IMR-90 (cell line): ENCODE results near the gene ADARB2. TPM values are rescaled to one million over a fixed set of nuclear protein-coding genes. Genes with fewer than 3 reads are reported as not detected.

Experiments
- ATAC-seq: fragments of 200-7000 bp; cut with Tn5 transposase; 2 replicates; pipeline ENCODE4 v1.9.1; 2020; ENCODE audit warnings: low read depth, mild to moderate bottlenecking, moderate library complexity
- BruUV-seq: library from RNA; stranded (reverse); fragments of 400-500 nt; replicated peaks from 2 replicates; lab custom pipeline; 2021; lab: Mats Ljungman, UMichigan
- CTCF ChIA-PET: fragments of 300-600 bp; formaldehyde crosslinking; extraction: SDS; loops from one replicate; lab custom pipeline; 2021; ENCODE audit warnings: antibody characterized with exemption; lab: Yijun Ruan, JAX
- POLR2A ChIA-PET: fragments of 300-600 bp; sonication (Branson Sonifier 250); formaldehyde crosslinking; loops from one replicate; lab custom pipeline; 2022; ENCODE audit warnings: antibody characterized with exemption; ENCODE audit not compliant: unreplicated experiment; lab: Charles Lee
- DNase-seq: peaks from one replicate; pipeline ENCODE4 v3.0.0; 2013
- H2AFZ ChIP-seq: replicated peaks from 2 replicates; pipeline ENCODE3; 2013; ENCODE audit warnings: low read length, mild to moderate bottlenecking; ENCODE audit not compliant: poor library complexity
- H2AK5ac ChIP-seq: 2 replicates; pipeline ENCODE4 v1.6.1; 2013; ENCODE audit warnings: low read depth, low read length, inconsistent platforms
- H2AK9ac ChIP-seq: replicated peaks from 2 replicates; pipeline ENCODE3; 2013; ENCODE audit warnings: mild to moderate bottlenecking, low read depth, low read length, moderate library complexity; ENCODE audit not compliant: poor library complexity
- H2BK120ac ChIP-seq: 2 replicates; pipeline ENCODE4 v1.6.1; 2013; ENCODE audit warnings: low read depth, low read length, inconsistent platforms
- H2BK15ac ChIP-seq: 3 replicates; pipeline ENCODE4 v1.6.1; 2013; ENCODE audit warnings: low read depth, low read length, inconsistent platforms
- H2BK20ac ChIP-seq: 2 replicates; pipeline ENCODE4 v1.6.1; 2013; ENCODE audit warnings: low read depth, mild to moderate bottlenecking, inconsistent platforms, low read length, moderate library complexity
- H2BK5ac ChIP-seq: 2 replicates; pipeline ENCODE4 v1.6.1; 2013; ENCODE audit warnings: mild to moderate bottlenecking, low read depth, low read length, inconsistent platforms; ENCODE audit not compliant: poor library complexity, severe bottlenecking
- H3K14ac ChIP-seq: replicated peaks from 2 replicates; pipeline ENCODE4 v1.6.1; 2013; ENCODE audit warnings: low read depth, low read length, inconsistent platforms
- H3K18ac ChIP-seq: 2 replicates; pipeline ENCODE4 v1.6.1; 2013; ENCODE audit warnings: low read depth, low read length, control low read depth
- H3K23ac ChIP-seq: 2 replicates; pipeline ENCODE4 v1.6.1; 2013; ENCODE audit warnings: low read depth, low read length, inconsistent platforms
- H3K27ac ChIP-seq: 2 replicates; pipeline ENCODE4 v1.5.1; 2013; ENCODE audit warnings: mild to moderate bottlenecking, control low read depth, low read length; ENCODE audit not compliant: insufficient read depth
- H3K27me3 ChIP-seq: 2 replicates; pipeline ENCODE4 v1.6.1; 2013; ENCODE audit warnings: low read length; ENCODE audit not compliant: control insufficient read depth, insufficient read depth
- H3K36me3 ChIP-seq: 2 replicates; pipeline ENCODE4 v1.6.1; 2013; ENCODE audit warnings: low read length, mixed read lengths; ENCODE audit not compliant: control insufficient read depth, insufficient read depth
- H3K4ac ChIP-seq: 2 replicates; pipeline ENCODE4 v1.6.1; 2013; ENCODE audit warnings: low read depth, low read length, inconsistent platforms
- H3K4me1 ChIP-seq: 2 replicates; pipeline ENCODE4 v1.6.1; 2013; ENCODE audit warnings: low read length, mixed read lengths; ENCODE audit not compliant: control insufficient read depth, insufficient read depth
- H3K4me2 ChIP-seq: 2 replicates; pipeline ENCODE4 v1.6.1; 2013; ENCODE audit warnings: low read depth, mild to moderate bottlenecking, control low read depth, low read length, moderate library complexity
- H3K4me3 ChIP-seq: 2 replicates; pipeline ENCODE4 v1.5.1; 2013; ENCODE audit warnings: low read depth, mild to moderate bottlenecking, control low read depth, low read length, moderate library complexity; ENCODE audit not compliant: insufficient read depth
- H3K56ac ChIP-seq: 2 replicates; pipeline ENCODE4 v1.6.1; 2013; ENCODE audit warnings: low read length, inconsistent platforms; ENCODE audit not compliant: insufficient read depth; ENCODE audit errors: extremely low read depth
- H3K79me1 ChIP-seq, 2 experiments: 2 replicates each; pipeline ENCODE4 v1.6.1; 2013; ENCODE audit warnings: low read length in 2 of 2, inconsistent platforms in 1 of 2, low read depth in 1 of 2
- H3K9ac ChIP-seq: 2 replicates; pipeline ENCODE4 v1.6.1; 2013; ENCODE audit warnings: low read depth, low read length, control low read depth
- H3K9me1 ChIP-seq: 2 replicates; pipeline ENCODE4 v1.6.1; 2013; ENCODE audit warnings: low read length, inconsistent platforms; ENCODE audit not compliant: insufficient read depth
- H3K9me3 ChIP-seq: 2 replicates; pipeline ENCODE4 v1.6.1; 2013; ENCODE audit warnings: low read length; ENCODE audit not compliant: control insufficient read depth, insufficient read depth
- H4K20me1 ChIP-seq: 2 replicates; pipeline ENCODE4 v1.6.1; 2013; ENCODE audit warnings: low read length, inconsistent platforms; ENCODE audit not compliant: insufficient read depth
- H4K5ac ChIP-seq: 2 replicates; pipeline ENCODE4 v1.6.1; 2013; ENCODE audit warnings: mild to moderate bottlenecking, low read depth, low read length, control low read depth
- H4K8ac ChIP-seq, 2 experiments: 2 replicates each; pipeline ENCODE4 v1.6.1; 2013; ENCODE audit warnings: low read depth in 2 of 2, low read length in 2 of 2, control low read depth in 1 of 2, inconsistent platforms in 1 of 2
- H4K91ac ChIP-seq: 2 replicates; pipeline ENCODE4 v1.6.1; 2013; ENCODE audit warnings: low read depth, low read length, inconsistent platforms; ENCODE audit not compliant: insufficient read depth
- BHLHE40 ChIP-seq: fragments of 150-350 bp; IDR thresholded peaks from 2 replicates; pipeline ENCODE4 v1.6.1; 2016; ENCODE audit warnings: mild to moderate bottlenecking, low read depth, low read length
- CEBPB ChIP-seq: IDR thresholded peaks from 2 replicates; pipeline ENCODE4 v1.6.1; 2012; ENCODE audit warnings: low read depth, low read length, improper control_type of control experiment
- CHD1 ChIP-seq: IDR thresholded peaks from 2 replicates; pipeline ENCODE4 v1.6.1; 2012; ENCODE audit warnings: low read depth, low read length, improper control_type of control experiment
- FOS ChIP-seq: fragments of 150-350 bp; IDR thresholded peaks from 2 replicates; pipeline ENCODE4 v1.6.1; 2016; ENCODE audit warnings: low read depth, low read length
- MAFK ChIP-seq: IDR thresholded peaks from 2 replicates; pipeline ENCODE4 v1.6.1; 2012; ENCODE audit warnings: low read depth, low read length, improper control_type of control experiment
- MAZ ChIP-seq: IDR thresholded peaks from 2 replicates; pipeline ENCODE4 v1.6.1; 2012; ENCODE audit warnings: low read depth, mild to moderate bottlenecking, low read length, improper control_type of control experiment, moderate library complexity, borderline replicate concordance
- MXI1 ChIP-seq: IDR thresholded peaks from 2 replicates; pipeline ENCODE4 v1.6.1; 2012; ENCODE audit warnings: low read depth, mild to moderate bottlenecking, low read length, moderate library complexity, borderline replicate concordance
- NFE2L2 ChIP-seq: fragments of 150-350 bp; IDR thresholded peaks from 2 replicates; pipeline ENCODE4 v1.6.1; 2016; ENCODE audit warnings: low read depth, mild to moderate bottlenecking, low read length
- POLR2A ChIP-seq: IDR thresholded peaks from 2 replicates; pipeline ENCODE4 v1.6.1; 2012; ENCODE audit warnings: mild to moderate bottlenecking, low read depth, low read length
- RAD21 ChIP-seq: IDR thresholded peaks from 2 replicates; pipeline ENCODE4 v1.6.1; 2012; ENCODE audit warnings: low read length, improper control_type of control experiment
- RCOR1 ChIP-seq: IDR thresholded peaks from 2 replicates; pipeline ENCODE4 v1.6.1; 2012; ENCODE audit warnings: mild to moderate bottlenecking, low read length, improper control_type of control experiment; ENCODE audit not compliant: insufficient replicate concordance
- RFX5 ChIP-seq: IDR thresholded peaks from 2 replicates; pipeline ENCODE4 v1.8.0; 2012; ENCODE audit warnings: low read depth, mild to moderate bottlenecking, low read length, moderate library complexity
- SMC3 ChIP-seq: fragments of 150-350 bp; IDR thresholded peaks from 2 replicates; pipeline ENCODE4 v1.6.1; 2016; ENCODE audit warnings: low read depth, mild to moderate bottlenecking, antibody characterized with exemption, low read length, moderate library complexity
- WGBS, 2 experiments: methylation state at CpG; one replicate each; pipeline versions ENCODE4 v1.1.5 to v1.1.7; 2013; ENCODE audit warnings: missing lambda C conversion rate in 2 of 2; ENCODE audit not compliant: insufficient read length in 1 of 2; ENCODE audit errors: extremely low coverage in 2 of 2; 5-methylcytosine and 5-hydroxymethylcytosine counted together
- dilution Hi-C: fragments of 300-500 bp; cut with HindIII; formaldehyde crosslinking; loops from one replicate; pipeline ENCODE4 v1.14.3; 2018; ENCODE audit warnings: low sequenced_read_pairs; ENCODE audit not compliant: unreplicated experiment
- in situ Hi-C: fragments of 300-500 bp; cut with MboI; formaldehyde crosslinking; loops from 3 replicates; pipeline ENCODE4 v1.14.3; 2019; ENCODE audit warnings: low sequenced_read_pairs, inconsistent platforms, mixed read lengths
- intact Hi-C: fragments of 100-400 bp; cut with micrococcal nuclease; formaldehyde crosslinking; loops from 2 replicates; pipeline ENCODE4 v1.10.0; 2022
- polyA plus RNA-seq, 3 experiments: library from polyadenylated mRNA; depleted of rRNA; stranded (reverse); fragments of >200 nt; gene quantifications; 2 replicates each; pipeline ENCODE4 v1.2.3, GENCODE V29; 2012; ENCODE audit warnings: low replicate concordance in 1 of 3
- total RNA-seq: library from RNA; depleted of rRNA; stranded (reverse); fragments of >200 nt; gene quantifications from 2 replicates; pipeline ENCODE4 v1.2.3, GENCODE V29; 2012
- TF ChIP-seq, protein P1 (sequence below): conservative IDR thresholded peaks from 2 replicates; pipeline ENCODE4 v1.5.1; 2012; ENCODE audit warnings: mild to moderate bottlenecking, low read depth, low read length, improper control_type of control experiment
- TF ChIP-seq, protein P2 (sequence below): fragments of 150-350 bp; IDR thresholded peaks from 2 replicates; pipeline ENCODE4 v1.6.1; 2017; ENCODE audit warnings: mild to moderate bottlenecking, antibody characterized with exemption, low read length, low read depth
- TF ChIP-seq, protein P3 (sequence below): fragments of 150-350 bp; IDR thresholded peaks from 2 replicates; pipeline ENCODE4 v1.6.1; 2016; ENCODE audit warnings: low read depth, mild to moderate bottlenecking, low read length, moderate library complexity, borderline replicate concordance

The ADARB2 gene
- total and polyA plus RNA-seq, 2 of the 4 experiments (the other 2 are of a cell fraction): not detected

DNA sequence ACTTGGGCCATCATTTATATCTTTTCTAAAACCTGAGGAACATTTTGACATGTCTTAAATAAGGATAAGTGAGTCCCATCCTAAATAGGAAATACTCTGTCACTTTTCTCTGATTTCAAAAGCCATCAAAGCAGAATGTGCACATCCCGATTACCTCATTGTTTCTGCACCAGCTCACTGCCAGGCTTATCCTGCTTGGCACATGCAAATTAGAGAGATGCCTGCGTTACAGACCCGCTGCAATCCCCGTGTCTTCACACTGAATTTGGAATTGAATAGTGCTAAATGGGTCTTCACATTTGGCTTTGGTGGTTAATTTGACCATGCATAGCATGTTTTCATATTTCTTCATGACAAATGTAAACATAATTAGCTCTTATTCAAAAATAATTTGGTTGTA lies 401.7 kb downstream of the ADARB2 start:
- CTCF ChIA-PET: no interaction called here

More for the DNA sequence above, 401.7 kb downstream of the ADARB2 start:
- POLR2A ChIA-PET: no interaction called here
- Histone ChIP-seq H3K9ac (no peak overlapping the region), H2BK120ac (no peak overlapping the region), H3K4me1 (no peaks in the 10 kb centered on the region), H3K4ac (no peak overlapping the region), H4K5ac (no peak overlapping the region), H3K23ac (no peak overlapping the region), H3K9me1 (no peaks in the 10 kb centered on the region), H4K20me1 (no peaks in the 10 kb centered on the region), H3K56ac (no peak overlapping the region), H2BK20ac (no peak overlapping the region), H3K36me3 (no peaks in the 10 kb centered on the region), H4K8ac (no peak overlapping the region), H3K14ac (no peak overlapping the region), H2BK15ac (no peak overlapping the region), H2AK9ac (no peak overlapping the region), H3K27ac (no peak overlapping the region), H2BK5ac (no peak overlapping the region), H2AFZ (no peak overlapping the region), H3K18ac (no peak overlapping the region), H3K9me3 (peaks cover 23% of the 10 kb centered on the region), H4K91ac (no peak overlapping the region), H3K4me2 (no peak overlapping the region), H2AK5ac (no peak overlapping the region), H3K4me3 (no peak overlapping the region), H3K27me3 (no peaks in the 10 kb centered on the region), H3K79me1 (no peaks in the 10 kb centered on the region)
- WGBS, 2 experiments: no CpG with 5 or more reads among the region's 4 CpGs
- DNase-seq (no peak), ATAC-seq (no peak)
- in situ Hi-C loops (no loop called here), dilution Hi-C loops (no loop called here), intact Hi-C loops (no loop called here)
- TF ChIP-seq NFE2L2: no peak
- TF ChIP-seq, protein P1, sequence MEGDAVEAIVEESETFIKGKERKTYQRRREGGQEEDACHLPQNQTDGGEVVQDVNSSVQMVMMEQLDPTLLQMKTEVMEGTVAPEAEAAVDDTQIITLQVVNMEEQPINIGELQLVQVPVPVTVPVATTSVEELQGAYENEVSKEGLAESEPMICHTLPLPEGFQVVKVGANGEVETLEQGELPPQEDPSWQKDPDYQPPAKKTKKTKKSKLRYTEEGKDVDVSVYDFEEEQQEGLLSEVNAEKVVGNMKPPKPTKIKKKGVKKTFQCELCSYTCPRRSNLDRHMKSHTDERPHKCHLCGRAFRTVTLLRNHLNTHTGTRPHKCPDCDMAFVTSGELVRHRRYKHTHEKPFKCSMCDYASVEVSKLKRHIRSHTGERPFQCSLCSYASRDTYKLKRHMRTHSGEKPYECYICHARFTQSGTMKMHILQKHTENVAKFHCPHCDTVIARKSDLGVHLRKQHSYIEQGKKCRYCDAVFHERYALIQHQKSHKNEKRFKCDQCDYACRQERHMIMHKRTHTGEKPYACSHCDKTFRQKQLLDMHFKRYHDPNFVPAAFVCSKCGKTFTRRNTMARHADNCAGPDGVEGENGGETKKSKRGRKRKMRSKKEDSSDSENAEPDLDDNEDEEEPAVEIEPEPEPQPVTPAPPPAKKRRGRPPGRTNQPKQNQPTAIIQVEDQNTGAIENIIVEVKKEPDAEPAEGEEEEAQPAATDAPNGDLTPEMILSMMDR: no peak
- TF ChIP-seq, protein P2, sequence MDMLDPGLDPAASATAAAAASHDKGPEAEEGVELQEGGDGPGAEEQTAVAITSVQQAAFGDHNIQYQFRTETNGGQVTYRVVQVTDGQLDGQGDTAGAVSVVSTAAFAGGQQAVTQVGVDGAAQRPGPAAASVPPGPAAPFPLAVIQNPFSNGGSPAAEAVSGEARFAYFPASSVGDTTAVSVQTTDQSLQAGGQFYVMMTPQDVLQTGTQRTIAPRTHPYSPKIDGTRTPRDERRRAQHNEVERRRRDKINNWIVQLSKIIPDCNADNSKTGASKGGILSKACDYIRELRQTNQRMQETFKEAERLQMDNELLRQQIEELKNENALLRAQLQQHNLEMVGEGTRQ: no peak
- no peak for TF ChIP-seq POLR2A
- TF ChIP-seq RAD21: no peak
- TF ChIP-seq CEBPB: no peak
- no peak for TF ChIP-seq MAZ
- TF ChIP-seq RFX5: no peak
- no peak for TF ChIP-seq MXI1
- no peak for TF ChIP-seq FOS
- TF ChIP-seq RCOR1: no peak
- TF ChIP-seq BHLHE40: no peak
- no peak for TF ChIP-seq MAFK
- TF ChIP-seq, protein P3, sequence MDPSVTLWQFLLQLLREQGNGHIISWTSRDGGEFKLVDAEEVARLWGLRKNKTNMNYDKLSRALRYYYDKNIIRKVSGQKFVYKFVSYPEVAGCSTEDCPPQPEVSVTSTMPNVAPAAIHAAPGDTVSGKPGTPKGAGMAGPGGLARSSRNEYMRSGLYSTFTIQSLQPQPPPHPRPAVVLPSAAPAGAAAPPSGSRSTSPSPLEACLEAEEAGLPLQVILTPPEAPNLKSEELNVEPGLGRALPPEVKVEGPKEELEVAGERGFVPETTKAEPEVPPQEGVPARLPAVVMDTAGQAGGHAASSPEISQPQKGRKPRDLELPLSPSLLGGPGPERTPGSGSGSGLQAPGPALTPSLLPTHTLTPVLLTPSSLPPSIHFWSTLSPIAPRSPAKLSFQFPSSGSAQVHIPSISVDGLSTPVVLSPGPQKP: no peak
- no peak for TF ChIP-seq CHD1
- no peak for TF ChIP-seq SMC3
- BruUV-seq: no TSS peak
